H1 (cell line): ENCODE measurements around the gene RFX1. TPM values are rescaled to one million over a fixed set of nuclear protein-coding genes. Genes with fewer than 3 reads are reported as not detected.
"Not testable (repeated sequence)": the region's sequence is repeated elsewhere in the genome, so short reads cannot be mapped to it uniquely, and the experiment has no call there.

Experiments used
- CTCF ChIA-PET: fragments of 300-600 bp; sonication (Branson Sonifier 250); formaldehyde crosslinking; loops from one replicate; lab custom pipeline; 2021; ENCODE audit not compliant: partially characterized antibody; lab: Charles Lee
- POLR2A ChIA-PET: fragments of 300-600 bp; sonication (Branson Sonifier 250); formaldehyde crosslinking; loops from one replicate; lab custom pipeline; 2021; ENCODE audit warnings: inconsistent platforms; ENCODE audit not compliant: partially characterized antibody; lab: Charles Lee
- DNase-seq, 2 experiments: peaks; one replicate each; pipeline versions ENCODE4 v3.0.0 to v3.0.0-alpha.2; 2010 to 2022; ENCODE audit warnings: low spot score in 2 of 2, low read depth in 1 of 2, mixed read lengths in 1 of 2
- FAIRE-seq: peaks from 2 replicates; lab custom pipeline; 2011; peaks lifted over from hg19 to GRCh38; lab: Jason Lieb, UNC
- H2AFZ ChIP-seq: 2 replicates; pipeline ENCODE4 v1.8.1; 2012; ENCODE audit warnings: low read length, inconsistent platforms
- H2AK5ac ChIP-seq: 2 replicates; pipeline ENCODE4 v1.6.1; 2013; ENCODE audit warnings: low read depth, low read length
- H2BK120ac ChIP-seq: replicated peaks from 2 replicates; pipeline ENCODE3; 2013; ENCODE audit warnings: low read depth, low read length, inconsistent platforms
- H2BK12ac ChIP-seq: 2 replicates; pipeline ENCODE4 v1.6.1; 2013; ENCODE audit warnings: low read depth, low read length
- H2BK15ac ChIP-seq: 2 replicates; pipeline ENCODE4 v1.6.1; 2013; ENCODE audit warnings: low read length
- H2BK20ac ChIP-seq: 2 replicates; pipeline ENCODE4 v1.6.1; 2013; ENCODE audit warnings: low read length
- H2BK5ac ChIP-seq: 2 replicates; pipeline ENCODE4 v1.6.1; 2013; ENCODE audit warnings: low read depth, low read length
- H3K14ac ChIP-seq: 2 replicates; pipeline ENCODE4 v1.6.1; 2013; ENCODE audit warnings: inconsistent platforms; ENCODE audit not compliant: insufficient read length
- H3K18ac ChIP-seq: 2 replicates; pipeline ENCODE4 v1.6.1; 2013; ENCODE audit warnings: low read length; ENCODE audit errors: extremely low read depth
- H3K23ac ChIP-seq: 2 replicates; pipeline ENCODE4 v1.6.1; 2013; ENCODE audit warnings: inconsistent platforms; ENCODE audit not compliant: insufficient read length
- H3K23me2 ChIP-seq: 2 replicates; pipeline ENCODE4 v1.6.1; 2013; ENCODE audit warnings: low read depth, low read length
- H3K27ac ChIP-seq: 2 replicates; pipeline ENCODE4 v1.6.1; 2011; ENCODE audit warnings: low read depth, low read length, inconsistent platforms
- H3K27me3 ChIP-seq, 4 experiments: replicated peaks in 1 of 4; 1 replicate in 1 of 4; 2 replicates in 3 of 4; pipeline versions ENCODE4 v1.6.1 to v1.8.1; 2011 to 2013; ENCODE audit warnings: low read length in 3 of 4, mild to moderate bottlenecking in 3 of 4, inconsistent platforms in 2 of 4, mixed read lengths in 2 of 4, moderate library complexity in 1 of 4; ENCODE audit not compliant: control insufficient read depth in 3 of 4, insufficient read depth in 3 of 4; ENCODE audit errors: extremely low read depth in 1 of 4
- H3K36me3 ChIP-seq, 4 experiments: 2 replicates each; pipeline versions ENCODE4 v1.6.1 to v1.8.1; 2011 to 2013; ENCODE audit warnings: mild to moderate bottlenecking in 4 of 4, low read length in 3 of 4, moderate library complexity in 2 of 4, control low read depth in 1 of 4, inconsistent platforms in 1 of 4; ENCODE audit not compliant: insufficient read depth in 4 of 4, control insufficient read depth in 2 of 4
- H3K4ac ChIP-seq: replicated peaks from 2 replicates; pipeline ENCODE3; 2013; ENCODE audit warnings: low read length, low read depth, mixed read lengths, inconsistent platforms; ENCODE audit not compliant: insufficient read length
- H3K4me1 ChIP-seq, 4 experiments: replicated peaks in 1 of 4; 1 replicate in 1 of 4; 2 replicates in 3 of 4; pipeline versions ENCODE4 v1.6.1 to v1.8.1; 2011 to 2013; ENCODE audit warnings: low read length in 3 of 4, inconsistent platforms in 2 of 4, mixed read lengths in 1 of 4; ENCODE audit not compliant: insufficient read depth in 4 of 4, control insufficient read depth in 3 of 4
- H3K4me2 ChIP-seq, 2 experiments: 2 replicates each; pipeline versions ENCODE4 v1.6.1 to v1.8.1; 2011 to 2013; ENCODE audit warnings: low read depth in 2 of 2, low read length in 2 of 2, control low read depth in 1 of 2, inconsistent platforms in 1 of 2, mild to moderate bottlenecking in 1 of 2; ENCODE audit not compliant: insufficient read depth in 1 of 2
- H3K4me3 ChIP-seq, 4 experiments: fragments of 200-600, 300-600 bp in 1 of 4; sonication (generic), shearing (Covaris generic), sonication (Bioruptor Twin) in 1 of 4; 2 replicates each; pipeline versions ENCODE4 v1.5.1 to v1.8.1; 2011 to 2016; ENCODE audit warnings: low read length in 4 of 4, low read depth in 3 of 4, control low read depth in 2 of 4, inconsistent platforms in 2 of 4, mild to moderate bottlenecking in 2 of 4, mixed read lengths in 1 of 4, moderate library complexity in 1 of 4; ENCODE audit not compliant: insufficient read depth in 2 of 4; ENCODE audit errors: extremely low read depth in 1 of 4
- H3K56ac ChIP-seq: replicated peaks from 2 replicates; pipeline ENCODE3; 2013; ENCODE audit warnings: low read depth, mild to moderate bottlenecking, mixed read lengths, low read length, inconsistent platforms; ENCODE audit not compliant: insufficient read length
- H3K79me1 ChIP-seq: 2 replicates; pipeline ENCODE4 v1.6.1; 2013; ENCODE audit warnings: low read depth, low read length, control low read depth
- H3K79me2 ChIP-seq, 2 experiments: 2 replicates each; pipeline versions ENCODE4 v1.6.1 to v1.8.1; 2012 to 2013; ENCODE audit warnings: low read length in 2 of 2, mild to moderate bottlenecking in 2 of 2, inconsistent platforms in 1 of 2; ENCODE audit not compliant: insufficient read depth in 2 of 2, control insufficient read depth in 1 of 2
- H3K9ac ChIP-seq, 4 experiments: replicated peaks in 1 of 4; 1 replicate in 1 of 4; 2 replicates in 3 of 4; pipeline versions ENCODE4 v1.6.1 to v1.8.1; 2011 to 2013; ENCODE audit warnings: low read depth in 3 of 4, low read length in 3 of 4, control low read depth in 2 of 4, mild to moderate bottlenecking in 2 of 4, moderate library complexity in 2 of 4, inconsistent platforms in 1 of 4; ENCODE audit errors: extremely low read depth in 1 of 4
- H3K9me3 ChIP-seq, 2 experiments: 2 replicates each; pipeline versions ENCODE4 v1.6.1 to v1.8.1; 2012 to 2013; ENCODE audit warnings: mild to moderate bottlenecking in 2 of 2, moderate library complexity in 2 of 2, control low read depth in 1 of 2, inconsistent platforms in 1 of 2, low read depth in 1 of 2, low read length in 1 of 2, mixed read lengths in 1 of 2; ENCODE audit not compliant: insufficient read depth in 2 of 2
- H4K20me1 ChIP-seq, 2 experiments: replicated peaks in 1 of 2; 2 replicates each; pipeline versions ENCODE3 to v1.8.1; 2011 to 2013; ENCODE audit warnings: inconsistent platforms in 2 of 2, low read length in 2 of 2, mild to moderate bottlenecking in 1 of 2; ENCODE audit not compliant: insufficient read depth in 2 of 2, control insufficient read depth in 1 of 2
- H4K5ac ChIP-seq: 2 replicates; pipeline ENCODE4 v1.6.1; 2013; ENCODE audit warnings: low read length, low read depth, mixed read lengths, inconsistent platforms; ENCODE audit not compliant: insufficient read length
- H4K8ac ChIP-seq: 2 replicates; pipeline ENCODE4 v1.8.0; 2013; ENCODE audit warnings: mild to moderate bottlenecking, moderate library complexity, low read length, inconsistent platforms; ENCODE audit not compliant: insufficient read depth; ENCODE audit errors: extremely low read depth
- H4K91ac ChIP-seq: replicated peaks from 2 replicates; pipeline ENCODE3; 2013; ENCODE audit warnings: low read length, mixed read lengths, inconsistent platforms; ENCODE audit not compliant: insufficient read length
- CREB1 ChIP-seq: IDR thresholded peaks from 2 replicates; pipeline ENCODE4 v1.6.1; 2012; ENCODE audit warnings: inconsistent platforms
- MAFK ChIP-seq: IDR thresholded peaks from 2 replicates; pipeline ENCODE4 v1.6.1; 2012; ENCODE audit warnings: low read depth, mild to moderate bottlenecking, improper control_type of control experiment, low read length
- PHF8 ChIP-seq: fragments of 200-600 bp; sonication (generic); conservative IDR thresholded peaks from 2 replicates; pipeline ENCODE4 v1.7.1; 2012; ENCODE audit warnings: low read depth, mild to moderate bottlenecking, inconsistent platforms, low read length, moderate library complexity
- WGBS, 2 experiments: shearing (Covaris generic) in 1 of 2; methylation state at CpG; one replicate each; pipeline versions ENCODE4 v1.1.6 to v1.1.7; 2013 to 2015; ENCODE audit warnings: low lambda C conversion rate in 2 of 2, mixed read lengths in 2 of 2, inconsistent platforms in 1 of 2, low coverage in 1 of 2, missing lambda C conversion rate in 1 of 2; ENCODE audit not compliant: insufficient replicate concordance in 2 of 2, insufficient coverage in 1 of 2, insufficient read length in 1 of 2; ENCODE audit errors: extremely low coverage in 1 of 2, missing lambda C conversion rate in 1 of 2; 5-methylcytosine and 5-hydroxymethylcytosine counted together
- polyA plus RNA-seq, 7 experiments: library from polyadenylated mRNA; depleted of rRNA in 3 of 7; stranded (reverse) in 5 of 7; unstranded in 2 of 7; fragments of >200 nt in 5 of 7; fragments of 200-250 nt in 2 of 7; gene quantifications; 1 replicate in 5 of 7; 2 replicates in 1 of 7; 4 replicates in 1 of 7; pipeline versions ENCODE4 v1.2.1 to v1.2.3, GENCODE V29; 2011 to 2013; ENCODE audit warnings: missing spikeins in 2 of 7, mixed read lengths in 2 of 7
- total RNA-seq: library from RNA; stranded (reverse); fragmentation: NEBNext Ultra II Directional; extraction: Animal tissue kit (Norgen Biotek cat#: 25700); gene quantifications from 2 replicates; pipeline ENCODE4 v1.2.1, GENCODE V29; 2021

The RFX1 gene
- total and polyA plus RNA-seq, 2 of the 8 experiments (the other 6 are each of a cell fraction or from before 2014, with no cell fraction given) = 4.9 to 17.0 TPM

- TF ChIP-seq MAFK = no peak
- TF ChIP-seq PHF8 = no peak
- no peak for TF ChIP-seq CREB1
Observed at GRCh38 chr19:14027856-14028450, 21.8 kb upstream of the RFX1 start, which contains the start of gene RLN3 (continued).

GRCh38 chr19:14026652-14027192 is 20.6 kb upstream of the RFX1 start:
- H4K8ac ChIP-seq, DNase-seq, H3K9ac ChIP-seq, H3K18ac ChIP-seq, H3K4me1 ChIP-seq, H3K79me1 ChIP-seq, H3K23me2 ChIP-seq, H3K4me2 ChIP-seq, H2BK15ac ChIP-seq, H3K27ac ChIP-seq, H4K20me1 ChIP-seq, H4K91ac ChIP-seq, H3K79me2 ChIP-seq, H2BK12ac ChIP-seq, H2BK20ac ChIP-seq, H4K5ac ChIP-seq, H2BK120ac ChIP-seq, H3K4me3 ChIP-seq, H2AFZ ChIP-seq, H3K36me3 ChIP-seq, H2AK5ac ChIP-seq, H2BK5ac ChIP-seq, H3K14ac ChIP-seq, H3K4ac ChIP-seq, H3K56ac ChIP-seq, H3K9me3 ChIP-seq, H3K23ac ChIP-seq, FAIRE-seq: not testable (repeated sequence)
- ChIA-PET CTCF (interaction anchor here (0.6 to 2.8 kb wide), 12 partner anchors 8 to 940 kb away, joined by 3 to 8 read pairs (median 3); no protein-coding TSS in a partner anchor), POLR2A (interaction anchor here (0.6 to 1.0 kb wide), 2 partner anchors 59 to 102 kb away, joined by 3 to 5 read pairs; no protein-coding TSS in a partner anchor)
- 85% methylated on average over 5 of the region's 5 CpGs; no CpG with 5 or more reads in 1 of the 2 experiments for WGBS, 2 experiments
- peaks cover 0 to 12% (median 9%) of the 10 kb centered on the region in 4 experiments; a peak in 5 of 7 replicates for H3K27me3 ChIP-seq
